GM12874 (cell line): ENCODE data around the gene PLPP1.

ENCODE experiments used
- TF ChIP-seq, protein P1 (sequence below): IDR thresholded peaks from 2 replicates; pipeline ENCODE4 v1.5.1; 2011; ENCODE audit warnings: low read depth, mild to moderate bottlenecking, control low read depth, low read length, moderate library complexity; ENCODE audit not compliant: insufficient read depth

The PLPP1 gene

GRCh38 chr5:55564721-55565120, 30.0 kb upstream of the PLPP1 start:
- TF ChIP-seq, protein P1, sequence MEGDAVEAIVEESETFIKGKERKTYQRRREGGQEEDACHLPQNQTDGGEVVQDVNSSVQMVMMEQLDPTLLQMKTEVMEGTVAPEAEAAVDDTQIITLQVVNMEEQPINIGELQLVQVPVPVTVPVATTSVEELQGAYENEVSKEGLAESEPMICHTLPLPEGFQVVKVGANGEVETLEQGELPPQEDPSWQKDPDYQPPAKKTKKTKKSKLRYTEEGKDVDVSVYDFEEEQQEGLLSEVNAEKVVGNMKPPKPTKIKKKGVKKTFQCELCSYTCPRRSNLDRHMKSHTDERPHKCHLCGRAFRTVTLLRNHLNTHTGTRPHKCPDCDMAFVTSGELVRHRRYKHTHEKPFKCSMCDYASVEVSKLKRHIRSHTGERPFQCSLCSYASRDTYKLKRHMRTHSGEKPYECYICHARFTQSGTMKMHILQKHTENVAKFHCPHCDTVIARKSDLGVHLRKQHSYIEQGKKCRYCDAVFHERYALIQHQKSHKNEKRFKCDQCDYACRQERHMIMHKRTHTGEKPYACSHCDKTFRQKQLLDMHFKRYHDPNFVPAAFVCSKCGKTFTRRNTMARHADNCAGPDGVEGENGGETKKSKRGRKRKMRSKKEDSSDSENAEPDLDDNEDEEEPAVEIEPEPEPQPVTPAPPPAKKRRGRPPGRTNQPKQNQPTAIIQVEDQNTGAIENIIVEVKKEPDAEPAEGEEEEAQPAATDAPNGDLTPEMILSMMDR, result no peak

DNA sequence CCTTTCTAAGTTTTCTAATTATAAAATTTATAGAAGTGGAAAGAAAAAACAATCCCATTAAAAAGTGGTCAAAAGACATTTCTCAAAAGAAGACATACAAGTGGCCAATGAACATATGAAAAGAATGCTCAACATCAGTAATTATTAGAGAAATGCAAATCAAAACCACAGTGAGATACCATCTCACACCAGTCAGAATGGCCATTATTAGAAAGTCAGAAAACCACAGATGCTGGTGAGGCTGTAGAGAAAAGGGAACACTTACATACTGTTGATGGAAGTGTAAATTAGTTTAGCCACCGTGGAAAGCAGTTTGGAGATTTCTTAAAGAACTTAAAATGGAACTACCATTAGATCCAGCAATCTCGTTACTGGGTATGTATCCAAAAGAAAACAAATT, 23.7 kb upstream of the PLPP1 start:
- TF ChIP-seq, protein P1, result no peak

GRCh38 chr5:55557123-55557522, 22.4 kb upstream of the PLPP1 start:
- TF ChIP-seq, protein P1, result no peak

DNA sequence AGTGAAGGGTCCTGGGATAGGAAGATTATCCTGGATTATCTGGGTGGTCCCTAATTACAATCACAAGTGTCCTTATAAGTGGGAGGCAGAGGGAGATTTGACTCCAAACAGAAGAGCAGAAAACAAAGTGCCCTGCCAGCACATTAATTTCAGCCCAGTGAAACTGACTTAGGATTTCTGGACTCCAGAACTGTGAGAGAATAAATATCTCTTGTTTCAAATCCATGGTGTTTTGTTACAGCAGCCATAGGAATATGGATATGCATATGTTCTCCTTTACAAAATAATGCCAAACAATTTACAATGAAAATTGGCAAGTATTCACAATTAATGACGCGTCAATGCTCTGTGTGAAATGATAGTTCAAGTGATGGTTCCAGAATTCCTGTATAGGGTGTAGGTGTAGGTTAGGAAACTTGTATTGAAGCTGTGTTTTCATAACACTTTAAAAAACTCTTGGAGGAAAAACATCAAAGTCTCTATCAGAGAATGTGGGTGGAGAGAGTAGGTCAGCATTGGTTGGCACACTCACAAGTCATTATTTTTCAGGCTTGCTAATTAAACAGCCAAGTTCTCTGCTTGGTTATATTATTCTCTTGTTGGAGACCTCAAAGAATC, 19.9 kb upstream of the PLPP1 start:
- TF ChIP-seq, protein P1, result no peak

- TF ChIP-seq, protein P1, result no peak
Observed at GRCh38 chr5:55551904-55552303, 17.1 kb upstream of the PLPP1 start.

- TF ChIP-seq, protein P1, result no peak
Observed at GRCh38 chr5:55551358-55551757, 16.6 kb upstream of the PLPP1 start.

DNA sequence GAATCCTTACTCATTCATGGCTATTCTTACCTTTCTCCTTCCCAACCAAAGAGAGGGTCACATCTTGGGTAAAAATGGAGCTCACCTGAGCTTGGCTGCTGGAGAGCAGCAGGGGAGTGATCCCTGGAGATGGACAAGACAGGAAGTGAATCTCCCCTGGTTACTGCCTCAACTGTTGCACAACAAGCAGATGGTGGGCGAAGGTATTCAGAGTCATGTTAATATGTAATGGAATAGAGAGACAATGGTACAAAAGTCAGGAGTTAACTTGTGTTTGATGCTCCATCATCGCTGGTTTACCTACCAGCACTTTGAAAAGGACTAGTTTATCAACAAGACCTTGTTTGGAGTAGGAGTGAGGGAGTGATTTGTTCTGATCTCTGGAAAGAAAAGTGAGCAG, 13.0 kb upstream of the PLPP1 start:
- TF ChIP-seq, protein P1, result no peak
